ENCODE data around the gene SAMD9.

GRCh38 chr7:93146472-93147141 is 28.8 kb upstream of the SAMD9 start:
- no peak for TF ChIP-seq CTCF (conservative IDR thresholded peaks at IDR 0.05 in 1 of 2, IDR thresholded peaks at IDR 0.05 in 1 of 2; ENCODE audit: extremely low read depth in 1 of 2, insufficient read depth in 1 of 2, low read depth in 1 of 2, low read length in 2 of 2)
- TF ChIP-seq EZH2 (IDR thresholded peaks at IDR 0.05; ENCODE audit: borderline replicate concordance, low read length) = no peak

All from mammary epithelial cell (primary cell).